CD4-positive, alpha-beta T cell (primary cell): ENCODE results near the gene DOCK6. TPM values are rescaled to one million over a fixed set of nuclear protein-coding genes. Genes with fewer than 3 reads are reported as not detected.

Source experiments
- ATAC-seq: fragments of 200-7000 bp; cut with Tn5 transposase; one replicate; pipeline ENCODE4 v1.10.0; 2022; ENCODE audit warnings: mild to moderate bottlenecking; ENCODE audit not compliant: poor library complexity
- CTCF ChIA-PET: fragments of 350-600 bp; sonication (Branson Sonifier 250); formaldehyde crosslinking; loops from one replicate; lab custom pipeline; 2021; ENCODE audit warnings: antibody characterized with exemption, inconsistent platforms; lab: Charles Lee
- POLR2A ChIA-PET: fragments of 350-600 bp; sonication (Branson Sonifier 250); formaldehyde crosslinking; loops from one replicate; lab custom pipeline; 2021; ENCODE audit warnings: antibody characterized with exemption, inconsistent platforms; lab: Charles Lee
- DNase-seq, 14 experiments: peaks; one replicate each; pipeline ENCODE4 v3.0.0-alpha.2; 2013 to 2020; ENCODE audit warnings: mixed read lengths in 2 of 14
- H3K27ac ChIP-seq, 2 donors: one replicate each; pipeline versions ENCODE4 v1.5.1 to v1.7.0; 2013; ENCODE audit warnings: low read length in 2 of 2, low read depth in 1 of 2, mild to moderate bottlenecking in 1 of 2
- H3K27me3 ChIP-seq, 2 experiments: 1 replicate in 1 of 2; 2 replicates in 1 of 2; pipeline versions ENCODE4 v1.6.1 to v1.7.0; 2013; ENCODE audit warnings: low read length in 2 of 2, control low read depth in 1 of 2, mild to moderate bottlenecking in 1 of 2, moderate library complexity in 1 of 2; ENCODE audit not compliant: insufficient read depth in 2 of 2, control insufficient read depth in 1 of 2
- H3K36me3 ChIP-seq: one replicate; pipeline ENCODE4 v1.6.1; 2013; ENCODE audit warnings: low read length, control low read depth; ENCODE audit not compliant: insufficient read depth
- H3K4me1 ChIP-seq: one replicate; pipeline ENCODE4 v1.6.1; 2013; ENCODE audit warnings: low read length, control low read depth; ENCODE audit not compliant: insufficient read depth
- H3K4me3 ChIP-seq: one replicate; pipeline ENCODE4 v1.5.1; 2013; ENCODE audit warnings: mild to moderate bottlenecking, low read length, moderate library complexity
- H3K9me3 ChIP-seq, 2 experiments: 1 replicate in 1 of 2; 2 replicates in 1 of 2; pipeline versions ENCODE4 v1.6.1 to v1.7.0; 2013; ENCODE audit warnings: low read length in 2 of 2, mild to moderate bottlenecking in 2 of 2, control low read depth in 1 of 2, moderate library complexity in 1 of 2; ENCODE audit not compliant: control insufficient read depth in 1 of 2, insufficient read depth in 1 of 2
- H3K27ac Mint-ChIP-seq: one replicate; pipeline ENCODE4 v1.8.0; 2020; ENCODE audit warnings: mixed read lengths
- H3K27me3 Mint-ChIP-seq: one replicate; pipeline ENCODE4 v1.8.0; 2021; ENCODE audit warnings: mixed read lengths
- H3K36me3 Mint-ChIP-seq: one replicate; pipeline ENCODE4 v1.8.0; 2021; ENCODE audit warnings: low read depth, mixed read lengths
- H3K4me1 Mint-ChIP-seq: one replicate; pipeline ENCODE4 v1.8.0; 2021; ENCODE audit warnings: low read depth, mixed read lengths
- H3K4me3 Mint-ChIP-seq: one replicate; pipeline ENCODE4 v1.8.0; 2020; ENCODE audit warnings: mild to moderate bottlenecking, mixed read lengths
- H3K9me3 Mint-ChIP-seq: one replicate; pipeline ENCODE4 v1.8.0; 2020; ENCODE audit warnings: mixed read lengths
- intact Hi-C, 2 experiments: fragments of 100-400 bp; cut with DNase I in 1 of 2; cut with micrococcal nuclease in 1 of 2; formaldehyde crosslinking; loops; one replicate each; pipeline versions ENCODE4 v1.15.1 to v1.9.0; 2023 to 2025; cut with DNase I, micrococcal nuclease
- total RNA-seq, 174 experiments: library from RNA in 2 of 174; stranded (reverse) in 2 of 174; gene quantifications; one replicate each; pipeline ENCODE4 v1.2.3 and lab custom pipeline; 2021 to 2026
- TF ChIP-seq, protein P1 (sequence below): fragments of 200-600 bp; IDR thresholded peaks from one replicate; pipeline ENCODE4 v1.8.0; 2022; ENCODE audit warnings: antibody characterized with exemption, mild to moderate bottlenecking

The DOCK6 gene
- total RNA-seq, 2 experiments from 2014 or later = 0.14 to 0.38 TPM

- Mint-ChIP-seq H3K36me3 (no peaks in the 10 kb centered on the region), H3K9me3 (peaks cover 2% of the 10 kb centered on the region), H3K27me3 (no peaks in the 10 kb centered on the region), H3K4me3 (no peak overlapping the region), H3K27ac (no peak overlapping the region), H3K4me1 (no peaks in the 10 kb centered on the region)
- H3K36me3 ChIP-seq = no peaks in the 10 kb centered on the region
- H3K4me1 ChIP-seq = no peaks in the 10 kb centered on the region
- ATAC-seq = no peak
- CTCF ChIA-PET = no interaction called here
- TF ChIP-seq, protein P1, sequence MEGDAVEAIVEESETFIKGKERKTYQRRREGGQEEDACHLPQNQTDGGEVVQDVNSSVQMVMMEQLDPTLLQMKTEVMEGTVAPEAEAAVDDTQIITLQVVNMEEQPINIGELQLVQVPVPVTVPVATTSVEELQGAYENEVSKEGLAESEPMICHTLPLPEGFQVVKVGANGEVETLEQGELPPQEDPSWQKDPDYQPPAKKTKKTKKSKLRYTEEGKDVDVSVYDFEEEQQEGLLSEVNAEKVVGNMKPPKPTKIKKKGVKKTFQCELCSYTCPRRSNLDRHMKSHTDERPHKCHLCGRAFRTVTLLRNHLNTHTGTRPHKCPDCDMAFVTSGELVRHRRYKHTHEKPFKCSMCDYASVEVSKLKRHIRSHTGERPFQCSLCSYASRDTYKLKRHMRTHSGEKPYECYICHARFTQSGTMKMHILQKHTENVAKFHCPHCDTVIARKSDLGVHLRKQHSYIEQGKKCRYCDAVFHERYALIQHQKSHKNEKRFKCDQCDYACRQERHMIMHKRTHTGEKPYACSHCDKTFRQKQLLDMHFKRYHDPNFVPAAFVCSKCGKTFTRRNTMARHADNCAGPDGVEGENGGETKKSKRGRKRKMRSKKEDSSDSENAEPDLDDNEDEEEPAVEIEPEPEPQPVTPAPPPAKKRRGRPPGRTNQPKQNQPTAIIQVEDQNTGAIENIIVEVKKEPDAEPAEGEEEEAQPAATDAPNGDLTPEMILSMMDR = no peak
- POLR2A ChIA-PET = no interaction called here
- peaks cover 0 to 4% of the 10 kb centered on the region in 2 experiments for H3K9me3 ChIP-seq
- no peak overlapping the region for H3K4me3 ChIP-seq
- H3K27ac ChIP-seq = no peak overlapping the region
- intact Hi-C loops = no loop called here
- DNase-seq = no peak
- H3K27me3 ChIP-seq = no peaks in the 10 kb centered on the region
Measured at GRCh38 chr19:11227195-11227886, 35.0 kb downstream of the DOCK6 start.

GRCh38 chr19:11226716-11227166, 35.6 kb downstream of the DOCK6 start:
- Histone ChIP-seq H3K27ac (no peak overlapping the region), H3K9me3 (peaks cover 1 to 9% of the 10 kb centered on the region in 2 experiments), H3K27me3 (no peaks in the 10 kb centered on the region), H3K36me3 (no peaks in the 10 kb centered on the region), H3K4me3 (no peak overlapping the region), H3K4me1 (no peaks in the 10 kb centered on the region)
- no peak for DNase-seq
- no peak for ATAC-seq
- Mint-ChIP-seq H3K36me3 (no peaks in the 10 kb centered on the region), H3K4me3 (no peak overlapping the region), H3K9me3 (peaks cover 4% of the 10 kb centered on the region), H3K27me3 (no peaks in the 10 kb centered on the region), H3K4me1 (no peaks in the 10 kb centered on the region), H3K27ac (no peak overlapping the region)
- CTCF ChIA-PET = no interaction called here
- TF ChIP-seq, protein P1 = no peak
- intact Hi-C loops = no loop called here
- POLR2A ChIA-PET = no interaction called here

- Histone ChIP-seq H3K4me1 (no peaks in the 10 kb centered on the region), H3K27ac (no peak overlapping the region), H3K36me3 (no peaks in the 10 kb centered on the region), H3K27me3 (no peaks in the 10 kb centered on the region), H3K4me3 (no peak overlapping the region), H3K9me3 (peaks cover 10 to 16% of the 10 kb centered on the region in 2 experiments)
- Mint-ChIP-seq H3K36me3 (no peaks in the 10 kb centered on the region), H3K9me3 (peaks cover 12% of the 10 kb centered on the region), H3K27me3 (no peaks in the 10 kb centered on the region), H3K27ac (no peak overlapping the region), H3K4me3 (no peak overlapping the region), H3K4me1 (no peaks in the 10 kb centered on the region)
- CTCF ChIA-PET = no interaction called here
- POLR2A ChIA-PET = no interaction called here
- intact Hi-C loops = no loop called here
- DNase-seq = no peak
- TF ChIP-seq, protein P1 = no peak
- ATAC-seq = no peak
Measured at GRCh38 chr19:11225815-11226214, 36.5 kb downstream of the DOCK6 start.
